ENCODE measurements around the gene AUTS2.
"Not testable (repeated sequence)": the region's sequence is repeated elsewhere in the genome, so short reads cannot be mapped to it uniquely, and the experiment has no call there.

AUTS2 gene

DNA sequence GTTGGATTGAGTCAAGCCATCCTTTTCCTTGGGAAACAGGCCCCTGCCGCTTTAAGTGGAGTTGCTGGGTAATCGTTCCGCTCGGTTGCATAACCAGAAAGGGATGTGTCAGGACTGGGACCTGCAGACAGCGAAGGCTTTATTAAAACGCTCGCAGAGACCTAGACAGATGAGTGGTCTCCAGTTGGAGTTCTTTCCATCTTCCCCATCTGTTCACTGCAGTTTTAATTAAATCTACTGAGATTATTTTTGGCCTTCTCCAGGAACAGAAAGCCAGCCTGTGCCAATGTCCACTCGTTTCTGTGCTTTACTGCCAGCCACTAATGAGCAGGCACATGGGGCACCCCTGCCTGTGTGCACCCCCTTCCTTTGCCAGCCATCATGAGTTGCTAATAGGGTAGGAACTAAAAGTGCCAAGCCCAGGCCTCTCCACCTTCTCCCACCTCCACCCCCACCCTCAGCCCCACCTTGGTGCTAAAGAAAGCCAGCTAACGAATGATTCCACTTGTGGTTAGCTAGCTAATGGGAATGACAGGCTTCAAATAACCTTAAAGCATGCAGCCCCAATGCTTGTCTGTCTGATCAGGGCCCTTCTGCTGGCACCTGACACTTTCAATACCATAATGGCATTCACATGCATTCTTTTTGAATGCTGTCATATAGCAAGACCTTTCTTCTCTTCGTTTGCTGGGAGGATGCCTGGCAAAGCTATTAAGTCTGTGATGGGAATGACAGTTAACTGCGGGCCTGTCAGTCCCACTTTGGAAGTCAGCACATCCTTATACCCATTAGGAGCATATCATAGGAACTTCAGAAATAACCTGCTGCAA is 976.9 kb downstream of the AUTS2 start:
- no peak for DNase-seq (ENCODE audit: extremely low read depth in 1 of 2, low read depth in 1 of 2)

DNA sequence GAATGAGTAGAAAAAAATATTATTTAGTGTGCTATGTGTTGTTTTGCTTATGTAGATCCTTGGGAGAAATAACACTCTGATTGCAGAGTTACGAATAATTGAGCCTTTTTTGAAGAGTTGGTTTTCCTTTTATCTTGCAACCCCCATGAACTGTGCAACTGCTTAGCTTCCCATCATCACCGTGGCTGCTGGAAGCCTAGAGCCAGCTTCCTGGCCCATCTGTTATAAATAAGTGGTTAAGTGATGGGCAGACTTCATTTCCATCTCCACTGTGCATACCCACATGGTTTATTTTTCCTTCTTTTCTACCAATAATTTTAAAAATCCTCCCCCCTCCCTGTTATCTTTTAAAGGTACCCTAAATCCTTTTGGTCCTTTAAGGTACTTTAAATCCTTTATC is 978.8 kb downstream of the AUTS2 start:
- DNase-seq (ENCODE audit: extremely low read depth in 1 of 2, low read depth in 1 of 2) = no peak

DNA sequence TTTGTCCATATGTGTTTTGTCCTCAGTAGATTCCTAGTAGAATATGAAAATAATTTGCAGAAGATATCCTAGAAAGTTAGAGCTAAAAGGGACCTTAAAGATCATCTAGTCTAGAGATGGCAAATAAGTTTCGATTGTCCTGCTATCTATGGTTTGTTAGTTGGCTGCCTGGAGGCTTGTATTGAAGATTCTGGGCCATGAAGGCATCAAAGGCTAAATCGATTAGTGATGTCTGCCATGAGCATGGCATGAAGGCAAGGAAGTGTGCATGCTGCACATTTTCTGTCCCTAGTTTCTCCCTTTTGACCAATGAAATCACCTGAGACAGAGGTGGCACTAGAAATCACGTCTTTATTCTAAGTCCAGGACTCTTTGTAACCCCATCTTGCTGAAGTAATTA is 979.9 kb downstream of the AUTS2 start:
- no peak for DNase-seq (ENCODE audit: extremely low read depth in 1 of 2, low read depth in 1 of 2)

DNA sequence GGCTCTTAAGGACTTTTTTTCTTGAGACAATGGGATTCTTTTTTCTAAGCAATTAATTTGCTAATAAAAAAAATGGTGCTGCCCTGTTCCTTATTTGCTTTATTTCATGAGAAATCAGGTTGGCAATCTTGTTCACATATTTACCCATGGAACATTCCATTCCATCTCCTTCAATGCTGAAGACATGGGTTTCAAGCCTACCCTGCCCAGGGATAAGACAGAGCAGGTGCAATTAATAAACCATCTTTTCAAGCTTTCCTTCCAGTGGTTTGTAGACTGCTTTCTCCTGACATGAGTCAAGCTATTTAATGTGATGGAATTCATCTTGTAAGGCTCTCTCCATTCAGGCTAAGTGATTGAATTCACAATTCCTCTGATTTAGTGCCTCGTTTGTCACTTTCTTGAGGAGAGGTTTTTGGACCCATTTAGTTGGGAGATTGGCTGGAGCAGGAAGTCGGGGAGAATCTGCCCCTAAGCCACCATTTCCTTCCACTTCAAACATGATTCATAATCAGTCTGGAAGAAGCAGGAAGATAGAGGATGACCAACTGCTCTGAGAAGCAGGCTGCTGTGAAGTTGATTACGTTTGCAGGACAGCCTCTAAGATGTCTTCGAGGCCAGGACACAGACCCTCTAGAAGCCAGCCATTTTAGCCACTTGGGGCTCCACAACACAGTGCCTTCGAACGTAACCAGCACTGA is 981.3 kb downstream of the AUTS2 start:
- DNase-seq (ENCODE audit: extremely low read depth in 1 of 2, low read depth in 1 of 2) = no peak

DNA sequence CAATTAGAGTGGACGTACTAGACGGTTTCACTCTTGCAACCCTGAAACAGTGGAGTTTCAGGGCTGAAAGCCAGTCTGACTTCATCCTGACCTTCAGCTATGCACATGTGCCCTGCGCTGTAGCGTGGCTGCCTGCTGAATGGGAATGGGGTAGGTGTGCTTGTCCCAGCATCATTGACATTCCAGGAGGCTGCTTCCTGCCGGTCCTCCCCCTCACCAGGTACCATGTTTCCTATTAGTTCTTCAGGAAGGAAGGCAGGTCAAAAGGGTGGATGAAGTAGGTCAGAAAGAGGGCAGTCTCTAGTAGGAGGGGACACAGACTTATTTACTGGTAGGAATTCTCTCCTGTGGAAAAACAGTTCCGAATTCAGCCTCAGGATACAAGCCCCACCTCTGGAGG is 981.9 kb downstream of the AUTS2 start:
- DNase-seq (ENCODE audit: extremely low read depth in 1 of 2, low read depth in 1 of 2) = no peak

DNA sequence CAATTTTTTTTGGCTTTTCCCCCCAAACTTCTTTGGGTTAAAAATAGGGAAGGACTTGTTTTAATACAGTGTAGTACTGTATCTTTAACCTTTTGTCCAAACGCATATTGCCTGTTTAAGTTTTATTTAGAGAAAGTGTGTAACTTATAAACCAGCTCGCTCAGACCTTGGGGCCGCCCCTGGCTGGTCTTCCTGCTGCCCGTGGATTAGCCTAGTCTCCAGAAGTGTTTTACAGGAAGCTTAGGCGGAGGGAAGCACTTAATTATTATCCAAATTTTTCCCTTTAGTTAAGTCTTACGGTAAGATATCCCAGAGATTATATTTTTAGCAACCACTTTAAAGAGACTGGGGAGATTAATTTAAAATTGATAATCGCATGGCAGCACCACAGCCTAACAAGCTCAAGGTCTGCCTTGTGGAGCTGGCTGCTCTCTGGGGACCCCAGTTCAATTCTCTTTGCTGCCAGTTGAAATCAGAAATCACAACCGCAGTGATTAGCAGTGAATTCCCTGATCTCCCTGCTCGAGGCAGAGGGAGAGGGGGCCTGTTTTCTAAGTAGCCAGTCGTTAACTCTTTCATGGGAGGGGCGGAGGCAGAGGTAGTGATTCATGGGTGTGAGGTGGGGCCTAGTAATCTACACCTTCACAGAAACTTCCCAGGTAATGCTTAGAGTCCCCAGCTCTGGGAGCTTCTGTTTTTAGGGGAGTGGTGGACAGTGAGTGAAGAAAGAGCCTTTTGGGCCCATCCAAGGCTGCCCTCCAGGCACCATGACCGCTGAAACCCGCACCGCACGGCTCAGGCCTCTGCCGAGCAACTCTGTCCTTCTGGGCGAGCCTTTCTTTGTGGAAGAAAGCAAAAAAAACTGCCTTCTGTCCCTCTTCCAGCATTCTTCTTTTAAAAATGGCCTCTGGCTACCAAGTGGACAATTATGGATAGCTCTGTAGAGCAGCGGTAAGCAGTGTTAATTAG is 984.9 kb downstream of the AUTS2 start:
- no peak for DNase-seq (ENCODE audit: extremely low read depth in 1 of 2, low read depth in 1 of 2)

DNA sequence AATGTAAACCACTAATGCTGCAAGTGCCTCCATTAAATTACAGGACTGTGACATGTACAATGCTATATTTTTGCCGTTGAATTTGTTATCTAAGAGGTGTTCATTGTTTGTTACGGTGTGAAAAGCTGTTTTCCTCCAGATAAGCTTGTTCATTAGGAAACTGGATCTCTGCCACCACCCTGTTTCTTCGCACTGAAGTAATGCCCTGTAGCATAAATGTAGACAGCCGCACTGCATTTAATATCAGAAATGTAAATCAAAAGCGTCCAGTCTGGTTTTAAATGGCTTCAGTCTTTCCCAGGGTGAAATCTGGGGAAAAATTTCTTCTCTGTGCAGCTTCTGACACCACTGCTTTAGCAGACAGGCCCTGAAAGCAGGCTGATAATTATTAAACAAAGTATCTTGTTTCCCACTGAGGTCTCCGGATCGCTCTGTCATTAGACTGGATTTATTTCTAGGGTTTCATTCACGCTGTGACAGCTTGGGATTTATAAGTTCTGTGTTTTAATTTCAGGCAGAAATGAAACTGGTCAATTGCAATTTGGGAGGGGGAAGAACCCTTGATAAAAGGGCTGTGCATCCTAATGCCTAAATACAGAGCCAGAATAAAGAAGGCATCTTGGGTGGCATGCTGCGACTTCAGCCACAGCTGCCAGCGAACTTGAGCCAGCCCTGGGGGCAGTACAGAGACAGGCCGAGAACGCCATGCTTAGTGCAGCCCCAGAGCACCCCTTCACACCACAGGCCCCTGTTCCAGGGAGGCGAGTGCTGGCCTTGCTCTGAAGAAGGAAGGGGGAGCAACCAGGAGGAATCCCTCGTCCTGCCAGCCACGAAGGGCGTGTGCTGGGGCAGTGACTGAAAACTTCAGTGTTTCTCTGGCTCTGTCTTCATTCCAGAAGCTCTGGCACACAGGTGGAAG is 985.9 kb downstream of the AUTS2 start:
- no peak for DNase-seq (ENCODE audit: extremely low read depth in 1 of 2, low read depth in 1 of 2)

DNA sequence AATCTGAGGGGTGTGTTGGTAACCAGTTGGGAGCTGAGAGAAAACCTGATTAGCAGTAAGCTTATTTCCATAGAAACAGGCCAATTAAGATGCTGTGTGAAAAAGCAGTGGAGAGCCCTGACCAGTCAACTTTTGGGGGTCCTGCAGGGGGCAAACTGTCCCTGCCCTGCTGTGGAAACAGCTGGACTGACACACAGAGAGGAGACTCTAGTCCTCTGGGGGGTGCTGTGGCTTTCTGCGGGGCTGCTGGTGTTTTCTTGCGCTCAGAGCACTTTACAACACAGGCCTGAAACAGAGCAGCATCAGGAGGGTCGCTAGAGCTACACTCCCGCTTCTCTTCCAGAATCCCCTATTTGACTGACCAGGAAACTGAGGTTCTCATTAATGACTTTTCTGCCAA is 986.8 kb downstream of the AUTS2 start:
- no peak for DNase-seq (ENCODE audit: extremely low read depth in 1 of 2, low read depth in 1 of 2)

DNA sequence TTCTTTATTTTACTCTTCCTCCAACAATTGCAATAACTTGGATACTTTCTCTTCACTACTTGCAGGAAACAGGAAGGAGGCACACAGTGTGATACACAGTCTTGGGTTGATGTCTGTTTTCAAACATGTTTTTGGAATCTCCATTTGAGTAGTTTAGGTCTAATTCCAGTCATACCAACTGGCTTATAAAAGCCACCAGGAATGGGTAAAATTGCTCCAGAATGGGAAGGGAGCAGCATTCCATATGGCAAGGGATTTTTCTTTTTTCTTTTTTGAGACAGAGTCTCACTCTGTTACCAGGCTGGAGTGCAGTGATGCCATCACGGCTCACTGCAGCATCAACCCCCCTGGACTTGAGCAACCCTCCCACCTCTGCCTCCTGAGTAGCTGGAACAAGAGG is 988.5 kb downstream of the AUTS2 start:
- DNase-seq (ENCODE audit: extremely low read depth in 1 of 2, low read depth in 1 of 2) = no peak

DNA sequence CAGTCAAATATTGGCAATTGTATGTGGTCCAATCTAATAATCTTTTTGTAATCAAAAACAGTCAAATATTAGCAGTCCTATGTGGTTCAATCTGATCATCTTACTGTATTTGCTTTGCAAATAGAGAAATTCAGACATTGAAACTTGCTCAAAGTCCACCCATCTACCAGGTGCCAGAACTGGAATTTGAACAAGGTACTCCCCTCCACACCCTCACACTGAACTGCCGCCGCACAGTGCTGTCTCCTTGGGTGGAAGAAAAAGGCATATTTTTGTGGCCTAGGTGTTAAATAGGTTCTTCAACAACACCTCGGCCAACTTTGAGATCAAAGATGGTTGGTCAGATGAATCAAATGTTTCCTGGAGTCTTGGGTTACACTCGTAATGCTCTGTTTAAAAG is 989.5 kb downstream of the AUTS2 start:
- no peak for DNase-seq (ENCODE audit: extremely low read depth in 1 of 2, low read depth in 1 of 2)

DNA sequence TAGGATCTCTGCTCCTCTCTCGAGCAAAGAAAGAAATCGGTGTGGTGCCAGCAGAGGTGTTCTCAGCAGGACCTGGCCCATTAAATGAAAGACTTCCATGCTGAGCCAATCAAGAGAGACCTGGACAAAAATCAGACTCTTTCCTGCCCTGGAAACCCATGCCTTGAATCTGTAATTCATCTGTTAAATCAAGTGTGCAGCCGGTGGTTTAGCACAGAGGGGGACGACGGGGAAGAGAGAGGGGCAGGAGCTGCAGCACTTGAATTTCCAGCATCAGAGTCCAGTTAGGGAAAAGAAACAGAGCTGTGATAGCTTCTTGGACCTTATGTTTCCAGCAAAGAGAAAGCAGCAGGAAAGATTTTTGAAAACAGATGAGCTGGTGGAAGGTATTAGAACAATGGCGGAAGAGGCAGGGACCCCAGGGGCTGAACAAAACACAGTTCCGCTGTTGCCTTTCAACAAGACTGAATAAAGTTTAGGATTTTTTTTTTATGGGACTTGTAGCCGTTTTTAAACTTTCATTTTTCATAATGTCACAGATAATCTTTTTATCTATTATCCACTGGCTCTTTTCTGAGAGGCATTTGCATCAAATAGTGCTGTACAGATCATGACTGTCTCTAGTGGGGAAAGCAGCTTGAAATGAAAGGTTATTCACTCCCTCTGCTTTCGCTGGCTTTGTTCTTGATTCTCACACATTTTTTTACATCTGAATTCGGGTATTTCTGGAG is 990.1 kb downstream of the AUTS2 start:
- no peak for DNase-seq (ENCODE audit: extremely low read depth in 1 of 2, low read depth in 1 of 2)

DNA sequence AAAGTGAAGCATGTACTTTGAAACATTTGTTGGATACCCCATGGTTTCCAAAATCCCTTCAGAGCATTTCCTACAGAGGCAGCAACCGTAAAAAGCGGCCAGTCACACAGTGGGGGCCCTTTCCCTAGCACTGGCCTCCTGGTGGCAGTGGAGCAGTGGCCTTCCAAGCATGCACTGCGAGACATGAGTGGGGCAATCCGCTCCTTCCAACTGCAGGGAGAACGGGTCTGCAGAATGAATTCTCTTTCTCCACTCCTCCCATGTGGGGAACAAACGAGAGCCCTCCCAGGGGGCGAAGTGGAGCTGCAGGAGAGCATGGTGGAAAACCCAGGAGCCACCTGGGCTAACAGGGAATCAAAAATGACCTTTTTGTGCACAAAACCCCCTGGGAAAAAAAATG is 990.7 kb downstream of the AUTS2 start:
- no peak for DNase-seq (ENCODE audit: extremely low read depth in 1 of 2, low read depth in 1 of 2)

DNA sequence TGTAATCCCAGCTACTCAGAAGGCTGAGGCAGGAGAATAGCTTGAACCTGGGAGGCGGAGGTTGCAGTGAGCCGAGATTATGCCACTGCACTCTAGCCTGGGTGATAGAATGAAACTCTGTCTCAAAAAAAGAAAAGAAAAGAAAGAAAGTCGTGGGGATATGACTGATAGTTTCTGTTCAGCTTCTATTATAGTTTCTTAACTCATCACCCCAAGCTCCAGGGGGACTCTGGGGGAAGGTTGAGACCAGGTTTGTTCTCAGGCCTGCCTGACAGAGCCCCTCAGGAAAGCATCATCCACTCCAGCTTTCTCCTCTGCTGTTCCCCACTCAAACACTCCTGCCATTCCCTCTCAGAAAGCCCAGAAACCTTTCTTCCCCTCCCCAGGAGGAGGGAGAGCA is 991.3 kb downstream of the AUTS2 start:
- DNase-seq (ENCODE audit: extremely low read depth in 1 of 2, low read depth in 1 of 2) = no peak

DNA sequence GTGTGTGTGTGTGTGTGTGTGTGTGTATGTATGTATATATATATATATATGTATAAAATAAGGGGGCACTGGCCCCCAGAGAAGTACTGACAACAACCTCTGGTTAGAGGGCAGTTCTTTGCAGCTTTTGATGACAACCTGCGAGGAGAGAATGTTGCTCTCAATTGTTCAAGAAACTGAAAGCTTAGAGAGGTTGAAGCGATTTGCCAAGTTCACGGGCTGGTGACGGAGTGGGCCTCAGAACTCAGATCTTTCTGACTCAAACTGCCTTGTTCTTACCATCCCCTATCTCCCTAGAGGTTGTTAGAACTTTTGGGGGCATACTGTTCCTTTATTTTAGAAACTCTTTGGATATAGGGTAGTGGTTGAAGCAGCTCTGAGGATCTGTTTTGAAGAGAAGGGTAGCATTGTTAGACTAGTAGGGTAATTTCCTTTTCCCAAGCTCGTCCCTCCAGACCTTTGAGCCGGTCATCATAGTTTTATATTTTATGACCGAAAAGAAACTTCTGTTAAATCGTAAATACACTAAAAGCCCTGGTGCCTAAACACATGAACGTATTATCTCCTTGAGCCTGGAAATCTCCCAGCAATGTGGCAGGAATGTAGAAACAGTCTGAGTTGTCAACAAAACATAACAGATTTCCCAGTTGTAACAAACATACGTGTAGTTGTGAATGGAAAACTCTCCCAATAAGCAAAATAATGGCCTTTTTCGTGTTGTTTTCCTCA is 992.0 kb downstream of the AUTS2 start:
- no peak for DNase-seq (ENCODE audit: extremely low read depth in 1 of 2, low read depth in 1 of 2)

DNA sequence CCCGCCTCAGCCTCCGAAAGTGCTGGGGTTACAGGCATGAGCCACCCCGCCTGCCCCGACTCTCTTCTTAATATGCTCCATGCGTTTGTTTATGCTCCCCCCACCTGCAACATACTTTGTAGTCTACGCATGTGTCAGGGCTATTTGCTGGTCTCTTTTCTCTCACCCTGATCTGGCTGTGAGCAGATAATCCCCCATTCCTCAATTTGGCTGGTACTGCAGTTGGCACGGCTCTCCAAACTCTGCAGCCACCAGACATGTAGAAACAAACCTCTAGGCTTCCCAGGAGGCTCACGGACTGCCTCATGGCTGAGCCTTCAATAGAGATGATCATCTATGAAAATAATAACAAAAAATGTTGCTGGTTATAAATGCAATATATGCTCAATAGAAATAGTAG is 993.4 kb downstream of the AUTS2 start:
- DNase-seq (ENCODE audit: extremely low read depth in 1 of 2, low read depth in 1 of 2) = no peak

DNA sequence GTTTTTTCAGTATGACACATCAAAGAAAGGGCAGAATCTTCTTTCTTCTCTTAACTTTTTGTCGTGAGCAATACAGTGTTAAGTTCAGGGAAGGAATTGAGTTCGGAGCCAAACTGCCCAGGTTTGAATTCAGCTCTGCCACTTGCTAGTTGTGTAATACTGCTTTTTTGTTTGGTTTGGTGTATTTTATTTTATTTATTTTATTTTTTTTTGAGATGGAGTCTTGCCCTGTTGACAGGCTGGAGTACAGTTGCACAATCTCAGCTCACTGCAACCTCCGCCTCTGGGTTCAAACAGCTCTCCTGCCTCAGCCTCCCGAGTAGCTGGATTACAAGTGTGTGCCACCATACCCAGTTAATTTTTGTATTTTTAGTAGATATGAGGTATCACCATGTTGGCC is 993.9 kb downstream of the AUTS2 start:
- no peak for DNase-seq (ENCODE audit: extremely low read depth in 1 of 2, low read depth in 1 of 2)

DNA sequence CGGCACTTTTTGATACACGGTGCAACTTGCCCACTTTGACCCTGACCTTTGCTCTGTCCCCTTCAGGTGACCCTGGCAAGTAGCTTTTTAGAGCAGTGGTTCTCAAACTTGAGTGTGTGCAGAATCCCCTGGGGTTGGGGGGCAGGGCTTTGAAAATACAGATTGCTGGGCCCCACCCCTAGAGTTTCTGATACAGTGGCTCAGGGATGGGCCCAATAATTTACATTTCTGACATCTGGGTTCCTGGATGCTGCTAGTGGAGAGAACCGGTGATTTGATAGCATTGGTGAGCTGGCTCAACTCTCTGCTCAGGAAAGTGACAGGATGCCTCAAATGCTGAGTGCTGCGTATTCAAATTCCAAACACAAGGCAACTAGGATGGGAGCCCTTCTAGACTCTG is 995.9 kb downstream of the AUTS2 start:
- DNase-seq (ENCODE audit: extremely low read depth in 1 of 2, low read depth in 1 of 2) = no peak

DNA sequence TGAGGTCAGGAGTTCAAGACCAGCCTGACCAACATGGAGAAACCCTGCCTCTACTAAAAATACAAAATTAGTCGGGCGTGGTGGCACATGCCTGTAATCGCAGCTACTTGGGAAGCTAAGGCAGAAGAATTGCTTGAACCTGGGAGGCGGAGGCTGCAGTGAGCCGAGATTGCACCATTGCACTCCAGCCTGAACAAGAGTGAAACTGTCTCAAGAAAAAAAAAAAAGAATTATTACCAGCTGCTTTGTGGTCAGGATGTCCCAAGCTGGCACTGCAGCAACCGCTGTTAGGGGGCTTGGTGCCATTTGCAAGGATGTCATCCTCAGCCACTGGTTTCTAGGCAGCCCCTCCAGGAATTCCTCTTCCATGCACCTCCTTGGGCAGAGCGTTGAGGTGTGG is 996.6 kb downstream of the AUTS2 start:
- DNase-seq (ENCODE audit: extremely low read depth in 1 of 2, low read depth in 1 of 2) = not testable (repeated sequence)

DNA sequence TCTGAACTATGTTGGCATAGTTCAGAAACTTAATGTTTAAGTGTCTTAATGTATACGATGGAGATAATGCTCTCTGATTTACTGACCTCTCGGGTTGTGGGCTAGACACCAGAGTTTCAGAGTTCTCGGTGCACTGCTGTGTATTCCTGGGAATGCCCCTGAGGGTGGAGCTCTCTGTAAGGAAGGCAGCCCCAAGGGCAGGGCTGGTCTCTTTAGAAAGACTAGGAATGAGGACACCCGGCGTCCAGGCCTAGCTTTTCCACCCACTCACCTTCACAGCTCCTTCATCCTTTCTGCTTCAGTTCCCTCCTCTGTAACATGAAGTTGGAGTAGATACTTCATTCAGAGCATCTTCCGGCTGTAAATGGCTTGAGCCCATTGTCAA is 997.1 kb downstream of the AUTS2 start:
- DNase-seq (ENCODE audit: extremely low read depth in 1 of 2, low read depth in 1 of 2) = no peak

All from stimulated activated CD8-positive, alpha-beta memory T cell treated with anti-CD3 and anti-CD28 coated beads, Interleukin-7, amount 100 ng/mL, for 48 hours (primary cell).